CD4-positive, CD25-positive, alpha-beta regulatory T cell (primary cell): Measurements from ENCODE around the gene CYP2B6. TPM values are rescaled to one million over a fixed set of nuclear protein-coding genes. Genes with fewer than 3 reads are reported as not detected.
"Not testable (repeated sequence)": the region's sequence is repeated elsewhere in the genome, so short reads cannot be mapped to it uniquely, and the experiment has no call there.

Experiments
- ATAC-seq, 2 donors: fragments of 150-1000 bp; cut with Tn5 transposase; one replicate each; pipeline ENCODE4 v1.10.0; 2021; ENCODE audit warnings: low read depth in 2 of 2, moderate number of reproducible peaks in 2 of 2, moderate library complexity in 1 of 2
- DNase-seq, 3 donors: peaks; one replicate each; pipeline versions ENCODE4 v3.0.0 to v3.0.0-alpha.2; 2012 to 2022; ENCODE audit warnings: mixed read lengths in 1 of 3
- H3K27ac ChIP-seq: one replicate; pipeline ENCODE4 v1.7.0; 2013; ENCODE audit warnings: mild to moderate bottlenecking, low read length; ENCODE audit not compliant: insufficient read depth, poor library complexity, severe bottlenecking
- H3K27me3 ChIP-seq: one replicate; pipeline ENCODE4 v1.7.0; 2013; ENCODE audit warnings: low read length; ENCODE audit not compliant: control insufficient read depth, insufficient read depth
- H3K36me3 ChIP-seq: one replicate; pipeline ENCODE4 v1.7.0; 2013; ENCODE audit warnings: mild to moderate bottlenecking, low read length, moderate library complexity; ENCODE audit not compliant: control insufficient read depth, insufficient read depth
- H3K4me1 ChIP-seq: 2 replicates; pipeline ENCODE4 v1.7.0; 2013; ENCODE audit warnings: mild to moderate bottlenecking, low read length; ENCODE audit not compliant: insufficient read depth, control insufficient read depth, poor library complexity, severe bottlenecking
- H3K4me3 ChIP-seq: one replicate; pipeline ENCODE4 v1.7.0; 2013; ENCODE audit warnings: low read depth, mild to moderate bottlenecking, low read length, moderate library complexity
- H3K9me3 ChIP-seq, 2 experiments: 1 replicate in 1 of 2; 2 replicates in 1 of 2; pipeline ENCODE4 v1.7.0; 2013; ENCODE audit warnings: low read length in 2 of 2, mild to moderate bottlenecking in 1 of 2, moderate library complexity in 1 of 2; ENCODE audit not compliant: control insufficient read depth in 2 of 2
- H3K27ac Mint-ChIP-seq, 3 donors: one replicate each; pipeline ENCODE4 v1.8.0; 2020 to 2022; ENCODE audit warnings: mild to moderate bottlenecking in 3 of 3, mixed read lengths in 3 of 3, moderate library complexity in 2 of 3
- H3K27me3 Mint-ChIP-seq: one replicate; pipeline ENCODE4 v1.8.0; 2022; ENCODE audit warnings: mild to moderate bottlenecking, mixed read lengths
- H3K36me3 Mint-ChIP-seq: one replicate; pipeline ENCODE4 v1.8.0; 2020; ENCODE audit warnings: mixed read lengths
- H3K4me1 Mint-ChIP-seq, 4 donors: one replicate each; pipeline ENCODE4 v1.8.0; 2020 to 2022; ENCODE audit warnings: mixed read lengths in 4 of 4, mild to moderate bottlenecking in 1 of 4
- H3K4me3 Mint-ChIP-seq, 4 donors: one replicate each; pipeline ENCODE4 v1.8.0; 2020 to 2022; ENCODE audit warnings: mild to moderate bottlenecking in 4 of 4, mixed read lengths in 4 of 4, moderate library complexity in 3 of 4
- H3K9me3 Mint-ChIP-seq, 7 donors: one replicate each; pipeline ENCODE4 v1.8.0; 2020 to 2022; ENCODE audit warnings: mixed read lengths in 7 of 7, mild to moderate bottlenecking in 3 of 7, moderate library complexity in 2 of 7
- polyA plus RNA-seq, 4 donors: library from polyadenylated mRNA; unstranded; fragments of 300-500 nt; fragmentation: Illumina TruSeq; gene quantifications; one replicate each; pipeline ENCODE4 v1.2.3, GENCODE V29; 2021
- total RNA-seq: library from RNA; stranded (reverse); gene quantifications from one replicate; pipeline ENCODE4 v1.2.3, GENCODE V29; 2022

CYP2B6 gene
- total and polyA plus RNA-seq, 5 donors from 2014 or later: 0.14 TPM; not detected in 4

- Mint-ChIP-seq H3K27ac (no peak overlapping the region), H3K4me3 (no peak overlapping the region), H3K9me3 (peaks cover 0 to 7% (median 0%) of the 10 kb centered on the region in 7 donors), H3K36me3 (no peaks in the 10 kb centered on the region), H3K4me1 (no peaks in the 10 kb centered on the region), H3K27me3 (peaks cover 42% of the 10 kb centered on the region)
- DNase-seq (no peak), ATAC-seq (no peak)
- Histone ChIP-seq H3K4me3 (no peak overlapping the region), H3K27ac (no peak overlapping the region), H3K4me1 (no peaks in the 10 kb centered on the region), H3K36me3 (no peaks in the 10 kb centered on the region), H3K27me3 (peaks cover 3% of the 10 kb centered on the region), H3K9me3 (no peaks in the 10 kb centered on the region)
These were observed 34.8 kb downstream of the CYP2B6 start for GRCh38 chr19:41025871-41026270.

DNA sequence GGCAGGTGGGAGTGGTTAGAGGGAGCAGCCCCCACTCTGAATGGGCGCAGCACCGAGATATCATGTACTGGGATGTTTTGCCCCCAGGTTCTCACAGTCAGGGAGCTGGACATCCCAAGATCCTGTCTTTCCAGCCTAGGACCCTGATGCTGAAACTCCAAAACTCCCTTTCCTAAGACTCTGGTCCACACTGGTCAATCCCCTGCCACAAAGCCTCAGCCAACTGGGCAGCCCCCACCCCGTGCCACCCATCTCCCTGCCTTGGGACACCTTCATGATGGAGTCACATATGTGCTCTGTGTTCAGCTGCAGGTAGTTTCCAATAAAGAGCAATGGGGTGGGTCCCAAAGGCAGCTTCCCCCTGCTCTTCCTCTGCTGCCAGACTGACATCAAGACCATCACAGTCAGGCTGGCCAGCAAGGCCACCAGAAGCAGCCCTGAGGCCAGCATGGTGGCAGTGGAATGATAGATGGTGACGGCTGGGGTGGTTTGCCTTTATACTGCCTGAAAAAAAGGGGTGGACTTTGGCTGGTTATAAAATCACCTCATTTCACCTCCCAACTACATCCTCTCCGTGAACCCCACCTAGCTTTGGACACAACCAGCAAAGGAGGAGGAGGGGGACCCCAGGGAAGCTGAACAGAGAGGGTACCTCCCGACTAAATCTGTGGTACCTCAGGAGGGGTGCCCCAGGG, 36.3 kb downstream of the CYP2B6 start:
- H3K4me1 Mint-ChIP-seq: peaks cover 0 to 7% (median 3%) of the 10 kb centered on the region in 4 donors
- no peak overlapping the region for H3K27ac Mint-ChIP-seq

GRCh38 chr19:41029524-41030432, 38.7 kb downstream of the CYP2B6 start:
- H3K9me3 Mint-ChIP-seq: peaks cover 0 to 16% (median 9%) of the 10 kb centered on the region in 7 donors
- peak overlapping the region in 1 of 3 donors; percentile 18 for H3K27ac Mint-ChIP-seq
- Histone ChIP-seq H3K27ac (no peak overlapping the region), H3K27me3 (peaks cover 4% of the 10 kb centered on the region), H3K36me3 (no peaks in the 10 kb centered on the region), H3K4me1 (peaks cover 7% of the 10 kb centered on the region), H3K9me3 (peaks cover 0 to 4% of the 10 kb centered on the region in 2 experiments), H3K4me3 (no peak overlapping the region)
- H3K4me1 Mint-ChIP-seq: peaks cover 0 to 14% (median 6%) of the 10 kb centered on the region in 4 donors
- DNase-seq: no peak
- no peak for ATAC-seq
- H3K36me3 Mint-ChIP-seq: no peaks in the 10 kb centered on the region
- H3K27me3 Mint-ChIP-seq: peaks cover 26% of the 10 kb centered on the region
- no peak overlapping the region for H3K4me3 Mint-ChIP-seq

More for the DNA sequence above, 36.3 kb downstream of the CYP2B6 start:
- Histone ChIP-seq H3K4me1 (peaks cover under 1% of the 10 kb centered on the region), H3K27me3 (peaks cover 4% of the 10 kb centered on the region), H3K9me3 (no peaks in the 10 kb centered on the region), H3K27ac (no peak overlapping the region), H3K36me3 (no peaks in the 10 kb centered on the region), H3K4me3 (no peak overlapping the region)
- no peaks in the 10 kb centered on the region for H3K36me3 Mint-ChIP-seq
- H3K4me3 Mint-ChIP-seq: no peak overlapping the region
- ATAC-seq: no peak
- DNase-seq: no peak
- H3K27me3 Mint-ChIP-seq: peaks cover 42% of the 10 kb centered on the region
- H3K9me3 Mint-ChIP-seq: peaks cover 0 to 14% (median 3%) of the 10 kb centered on the region in 7 donors

GRCh38 chr19:41030651-41031050, 39.6 kb downstream of the CYP2B6 start:
- no peaks in the 10 kb centered on the region for H3K36me3 ChIP-seq
- H3K9me3 Mint-ChIP-seq: peaks cover 0 to 16% (median 9%) of the 10 kb centered on the region in 7 donors
- no peak for DNase-seq
- H3K4me1 ChIP-seq: peaks cover 7% of the 10 kb centered on the region
- H3K27ac ChIP-seq: no peak overlapping the region
- no peak overlapping the region for H3K4me3 ChIP-seq
- no peak for ATAC-seq
- peaks cover 0 to 14% (median 6%) of the 10 kb centered on the region in 4 donors for H3K4me1 Mint-ChIP-seq
- H3K9me3 ChIP-seq: peaks cover 0 to 6% of the 10 kb centered on the region in 2 experiments
- H3K27me3 ChIP-seq: peaks cover 4% of the 10 kb centered on the region
- no peaks in the 10 kb centered on the region for H3K36me3 Mint-ChIP-seq
- H3K27ac Mint-ChIP-seq: no peak overlapping the region
- peaks cover 22% of the 10 kb centered on the region for H3K27me3 Mint-ChIP-seq
- H3K4me3 Mint-ChIP-seq: no peak overlapping the region

GRCh38 chr19:41031916-41032315, 40.8 kb downstream of the CYP2B6 start:
- Mint-ChIP-seq H3K4me3 (peak overlapping the region in 1 of 4 donors; percentile 45), H3K4me1 (peaks cover 0 to 14% (median 7%) of the 10 kb centered on the region in 4 donors), H3K27ac (peak overlapping the region in 1 of 3 donors; percentile 57), H3K36me3 (no peaks in the 10 kb centered on the region), H3K27me3 (peaks cover 21% of the 10 kb centered on the region), H3K9me3 (peaks cover 0 to 16% (median 10%) of the 10 kb centered on the region in 7 donors)
- H3K27me3 ChIP-seq: peaks cover 4% of the 10 kb centered on the region
- ATAC-seq (no peak), DNase-seq (no peak)
- H3K4me3 ChIP-seq: no peak overlapping the region
- H3K36me3 ChIP-seq: no peaks in the 10 kb centered on the region
- H3K27ac ChIP-seq: no peak overlapping the region
- H3K9me3 ChIP-seq: peaks cover 0 to 6% of the 10 kb centered on the region in 2 experiments
- H3K4me1 ChIP-seq: peaks cover 7% of the 10 kb centered on the region

DNA sequence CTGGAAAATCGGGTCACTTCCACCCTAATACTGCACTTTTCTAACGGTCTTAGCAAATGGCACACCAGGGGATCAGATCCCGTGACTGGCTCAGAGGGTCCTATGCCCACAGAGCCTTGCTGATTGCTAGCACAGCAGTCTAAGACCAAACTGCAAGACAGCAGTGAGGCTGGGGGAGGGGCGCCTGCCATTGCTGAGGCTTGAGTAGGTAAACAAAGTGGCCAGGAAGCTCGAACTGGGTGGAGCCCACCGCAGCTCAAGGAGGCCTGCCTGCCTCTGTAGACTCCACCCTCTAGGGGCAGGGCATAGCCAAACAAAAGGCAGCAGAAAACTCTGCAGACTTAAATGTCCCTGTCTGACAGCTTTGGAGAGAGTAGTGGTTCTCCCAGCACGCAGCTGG, 42.2 kb downstream of the CYP2B6 start:
- peak overlapping the region in 1 of 4 donors; percentile 2 for H3K4me3 Mint-ChIP-seq
- not testable (repeated sequence) for H3K27ac ChIP-seq, H3K4me3 ChIP-seq, H3K36me3 Mint-ChIP-seq, H3K27me3 ChIP-seq, H3K4me1 ChIP-seq, H3K9me3 ChIP-seq, ATAC-seq, H3K36me3 ChIP-seq, H3K27ac Mint-ChIP-seq
- H3K4me1 Mint-ChIP-seq: peaks cover 0 to 14% (median 10%) of the 10 kb centered on the region in 4 donors
- H3K9me3 Mint-ChIP-seq: peaks cover 0 to 16% (median 12%) of the 10 kb centered on the region in 7 donors
- DNase-seq: peak in 1 of 3 donors; percentile 62
- H3K27me3 Mint-ChIP-seq: peaks cover 24% of the 10 kb centered on the region

DNA sequence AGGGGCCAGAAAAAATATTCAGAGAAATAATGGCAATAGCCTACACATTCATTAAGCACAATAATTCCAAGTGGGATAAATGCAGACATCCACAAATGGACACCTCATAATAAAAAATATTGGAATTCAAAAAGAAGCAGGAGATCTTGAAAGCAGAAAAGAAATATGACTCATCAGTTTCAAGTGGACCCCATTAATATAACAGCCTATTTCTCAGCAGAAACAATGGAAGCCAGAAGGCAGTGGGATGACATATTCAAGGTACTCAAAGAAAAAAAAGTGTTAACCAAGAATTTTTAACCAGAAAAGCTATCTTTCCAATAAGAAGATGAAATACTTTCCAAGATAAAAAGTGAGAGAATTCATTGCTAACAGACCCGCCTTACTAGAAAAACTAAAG, 48.7 kb downstream of the CYP2B6 start:
- no peak for DNase-seq
- Histone ChIP-seq H3K27ac (no peak overlapping the region), H3K4me3 (no peak overlapping the region), H3K36me3 (no peaks in the 10 kb centered on the region), H3K4me1 (no peaks in the 10 kb centered on the region), H3K27me3 (no peaks in the 10 kb centered on the region), H3K9me3 (peaks cover 0 to 2% of the 10 kb centered on the region in 2 experiments)
- peaks cover 40% of the 10 kb centered on the region for H3K27me3 Mint-ChIP-seq
- no peak for ATAC-seq
- H3K9me3 Mint-ChIP-seq: peaks cover 0 to 5% (median 0%) of the 10 kb centered on the region in 7 donors
- H3K4me3 Mint-ChIP-seq: no peak overlapping the region
- peaks cover 0 to 6% (median 0%) of the 10 kb centered on the region in 4 donors for H3K4me1 Mint-ChIP-seq
- no peaks in the 10 kb centered on the region for H3K36me3 Mint-ChIP-seq
- no peak overlapping the region for H3K27ac Mint-ChIP-seq
